ELR (cell line): ENCODE measurements around the gene DEFB129.
"Not testable (repeated sequence)": the region's sequence is repeated elsewhere in the genome, so short reads cannot be mapped to it uniquely, and the experiment has no call there.

Source experiments
- DNase-seq: peaks from one replicate; pipeline ENCODE4 v3.0.0-alpha.2; 2015; ENCODE audit warnings: low read depth

Gene DEFB129, protein sequence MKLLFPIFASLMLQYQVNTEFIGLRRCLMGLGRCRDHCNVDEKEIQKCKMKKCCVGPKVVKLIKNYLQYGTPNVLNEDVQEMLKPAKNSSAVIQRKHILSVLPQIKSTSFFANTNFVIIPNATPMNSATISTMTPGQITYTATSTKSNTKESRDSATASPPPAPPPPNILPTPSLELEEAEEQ

DNA sequence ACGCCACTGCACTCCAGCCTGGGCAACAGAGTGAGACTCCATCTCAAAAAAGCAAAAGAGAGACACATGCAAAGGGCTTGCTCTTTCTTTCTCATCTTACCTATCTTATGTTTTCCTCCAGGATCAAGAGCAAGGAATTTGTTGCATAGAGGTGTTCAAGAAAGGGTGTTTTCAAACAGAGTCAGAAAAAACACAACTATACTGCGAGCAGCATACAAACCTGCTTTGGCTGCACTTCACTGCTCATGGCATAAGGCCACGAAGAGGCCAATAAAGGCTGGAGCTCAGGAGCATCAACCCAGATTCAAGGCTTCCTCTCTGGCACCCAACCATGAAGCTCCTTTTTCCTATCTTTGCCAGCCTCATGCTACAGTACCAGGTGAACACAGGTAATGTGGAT, at the start of gene DEFB129:
TSS of gene DEFB129 (plus strand) at position 301 of the 400 bp plus-strand sequence. CDS start at position 332, 31 bp downstream.
- no peak for DNase-seq

DNA sequence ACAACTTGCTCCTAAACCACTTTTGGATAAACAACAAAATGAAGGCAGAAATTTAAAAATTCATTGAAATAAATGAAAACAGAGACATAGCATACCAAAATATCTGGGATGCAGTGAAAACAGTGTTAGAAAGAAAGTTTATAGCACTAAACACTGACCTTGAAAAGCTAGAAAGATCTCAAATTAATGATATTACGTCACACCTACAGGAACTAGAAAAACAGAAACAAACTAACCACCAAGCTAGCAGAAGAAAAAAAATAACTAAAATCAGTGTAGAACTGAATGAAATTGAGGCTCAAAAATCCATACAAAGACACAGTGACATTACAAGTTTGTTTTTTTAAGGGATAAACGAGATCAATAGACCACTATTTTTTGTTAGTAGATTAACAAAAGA, 42.8 kb upstream of the DEFB129 start:
- DNase-seq = no peak

DNA sequence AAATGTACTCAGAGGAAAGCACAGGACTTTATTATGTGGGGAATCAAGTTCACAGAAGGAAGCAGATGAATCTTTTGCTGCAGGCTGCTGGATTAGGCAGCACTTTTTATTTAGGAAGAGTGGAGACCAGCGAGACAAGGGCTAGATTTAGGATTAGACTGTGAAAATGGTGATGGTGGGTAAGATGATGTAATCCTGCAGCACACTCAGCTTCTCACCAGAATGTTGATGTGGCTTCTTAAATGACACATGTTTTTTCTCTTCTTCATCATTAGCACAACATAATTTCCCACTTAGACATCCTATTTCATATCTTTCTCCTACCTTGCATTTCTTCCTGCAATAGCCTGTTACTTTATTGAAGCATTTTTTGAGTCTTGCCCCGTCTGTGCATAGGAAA, 39.3 kb upstream of the DEFB129 start:
- no peak for DNase-seq

DNA sequence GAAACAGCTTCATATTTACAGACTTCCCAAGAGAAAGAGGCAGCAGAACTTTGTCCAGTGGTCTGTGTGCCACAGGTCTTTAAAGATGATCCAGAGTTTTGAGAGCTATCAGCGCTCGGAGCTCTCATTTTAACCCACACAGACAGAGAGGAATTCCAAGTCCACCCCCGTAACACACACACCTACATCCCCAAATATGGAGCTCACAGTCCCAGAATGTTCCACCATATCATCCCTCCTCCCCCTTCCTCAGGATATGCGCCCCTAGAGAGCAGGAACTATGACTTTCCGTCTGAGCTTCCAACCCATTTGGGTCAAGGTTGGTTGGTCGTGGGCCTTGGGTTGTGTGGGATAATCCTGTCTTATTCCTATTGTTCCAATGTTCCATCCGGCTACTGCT, 37.4 kb upstream of the DEFB129 start, which contains the start of gene DEFB128:
TSS of gene DEFB128 (minus strand) at position 101 of the 400 bp plus-strand sequence. CDS start at position 13, 88 bp downstream.
- no peak for DNase-seq

DNA sequence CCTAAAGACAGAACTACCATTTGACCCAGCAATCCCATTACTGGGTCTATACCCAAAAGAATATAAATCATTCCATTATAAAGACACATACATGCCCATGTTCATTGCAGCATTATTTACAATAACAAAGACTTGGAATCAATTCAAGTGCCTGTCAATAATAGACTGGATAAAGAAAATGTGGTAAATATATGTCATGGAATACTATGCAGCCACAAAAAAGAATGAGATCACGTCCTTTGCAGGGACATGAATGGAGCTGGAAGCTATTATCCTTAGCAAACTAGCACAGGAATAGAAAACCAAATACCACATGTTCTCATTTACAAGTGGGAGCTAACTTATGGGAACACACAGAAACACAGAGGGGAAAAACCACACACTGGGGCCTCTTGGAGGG, 28.8 kb upstream of the DEFB129 start:
- no peak for DNase-seq

DNA sequence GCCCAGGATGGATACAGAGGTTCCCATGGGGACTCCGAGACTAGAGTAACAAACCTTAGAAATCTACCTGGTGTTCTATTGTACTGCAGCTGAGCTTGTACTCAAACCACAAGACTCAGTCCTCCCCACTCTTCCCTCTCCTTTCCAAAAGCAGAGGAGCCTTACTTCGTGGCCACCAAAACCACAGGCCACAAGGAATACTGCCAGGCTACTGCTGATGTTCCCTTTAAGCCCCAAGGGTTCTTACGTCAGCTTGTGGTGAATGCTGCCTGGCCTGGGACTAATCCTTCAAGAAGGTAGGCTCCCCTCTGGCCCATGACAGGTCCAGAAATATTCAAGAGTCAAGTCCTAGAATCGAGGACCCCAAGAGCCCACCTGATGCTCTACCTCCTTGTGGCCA, 27.1 kb upstream of the DEFB129 start:
- DNase-seq = peak; percentile 5

DNA sequence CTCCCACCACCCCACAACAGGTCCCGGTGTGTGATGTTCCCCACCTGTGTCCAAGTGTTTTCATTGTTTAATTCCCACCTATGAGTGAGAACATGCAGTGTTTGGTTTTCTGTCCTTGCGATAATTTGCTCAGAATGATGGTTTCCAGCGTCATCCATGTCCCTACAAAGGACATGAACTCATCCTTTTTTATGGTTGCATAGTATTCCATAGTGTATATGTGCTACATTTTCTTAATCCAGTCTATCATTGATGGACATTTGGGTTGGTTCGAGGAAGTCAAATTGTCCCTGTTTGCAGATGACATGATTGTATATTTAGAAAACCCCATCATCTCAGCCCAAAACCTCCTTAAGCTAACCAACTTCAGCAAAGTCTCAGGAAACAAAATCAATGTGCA, 23.4 kb upstream of the DEFB129 start:
- not testable (repeated sequence) for DNase-seq

DNA sequence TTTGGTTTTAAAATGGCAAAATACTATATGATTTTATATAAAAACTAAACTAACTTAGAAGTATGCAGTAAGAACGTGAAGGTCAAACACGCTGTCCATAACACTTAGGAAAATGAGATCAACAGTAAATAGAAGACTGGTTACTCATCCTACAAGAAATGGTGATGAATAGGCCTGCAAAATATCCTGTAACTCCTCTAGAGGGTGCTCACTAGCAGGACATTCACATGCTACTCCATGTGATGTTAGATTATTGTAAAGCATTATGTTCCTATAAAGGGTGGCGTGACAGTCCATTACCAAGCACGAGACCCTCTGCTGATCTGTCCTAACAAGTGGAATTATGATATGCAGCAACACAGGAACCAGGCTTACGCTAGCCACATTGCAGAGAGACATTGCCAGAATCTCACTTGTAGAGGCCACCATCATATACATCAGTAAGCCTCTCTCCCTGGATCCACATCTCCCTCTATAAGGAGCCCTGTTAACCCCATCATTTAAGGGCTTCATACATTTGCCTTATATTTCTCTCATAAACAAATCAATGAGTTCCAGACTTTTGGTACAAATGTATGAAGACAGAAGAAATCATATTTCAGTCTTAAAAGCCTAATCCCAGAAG, 18.0 kb upstream of the DEFB129 start:
- peak; percentile 73 for DNase-seq

DNA sequence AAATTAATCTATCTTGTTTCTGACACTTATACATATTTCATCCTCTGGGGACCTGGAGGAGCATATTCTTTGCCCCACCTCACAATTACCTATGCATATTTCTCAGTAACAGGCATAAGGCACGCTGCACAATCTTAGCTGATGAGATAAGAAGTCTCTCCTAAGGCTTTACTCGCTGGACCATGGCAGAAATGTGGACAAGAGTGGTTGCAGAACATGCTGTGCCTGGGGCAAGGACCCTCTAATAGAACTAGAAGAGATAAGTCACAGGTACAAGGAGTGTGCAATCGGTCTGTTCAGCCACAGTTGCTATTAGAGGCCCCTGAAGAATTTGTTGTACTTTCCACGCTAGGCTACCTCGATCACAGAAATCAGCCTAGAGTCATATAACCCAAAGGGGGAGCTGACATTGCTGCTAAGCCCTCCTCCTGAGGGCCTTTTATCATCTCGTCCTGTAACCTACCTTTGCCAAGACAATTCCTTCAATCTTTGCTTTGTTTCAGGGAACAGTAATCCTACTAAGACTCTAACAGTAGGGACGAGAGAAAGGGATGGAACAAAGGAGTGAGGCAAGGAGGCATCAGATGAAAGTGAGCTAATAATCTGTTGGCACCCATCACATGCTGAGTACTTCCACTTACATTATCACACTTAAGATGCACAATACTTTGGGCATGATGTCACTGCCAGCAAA, 16.1 kb upstream of the DEFB129 start:
- DNase-seq = no peak

DNA sequence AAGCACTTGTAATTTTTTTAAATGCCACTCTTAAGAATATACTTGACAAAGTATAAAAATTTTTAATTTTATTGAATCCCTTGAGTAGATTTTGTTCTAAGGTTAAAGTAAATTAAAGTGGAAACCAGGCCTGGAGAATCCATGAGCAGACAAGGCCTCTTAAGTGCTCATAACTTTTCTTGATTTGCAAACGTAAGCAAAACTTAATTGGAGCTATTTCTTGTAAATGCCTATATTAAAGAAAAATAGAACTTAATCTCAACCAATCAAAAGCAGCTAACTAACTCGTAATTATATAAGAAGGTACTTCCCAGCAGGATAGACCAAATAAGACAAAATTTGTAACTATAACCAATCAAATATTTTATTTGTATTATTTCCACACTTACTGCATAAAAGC, 12.7 kb upstream of the DEFB129 start:
- DNase-seq = no peak

DNA sequence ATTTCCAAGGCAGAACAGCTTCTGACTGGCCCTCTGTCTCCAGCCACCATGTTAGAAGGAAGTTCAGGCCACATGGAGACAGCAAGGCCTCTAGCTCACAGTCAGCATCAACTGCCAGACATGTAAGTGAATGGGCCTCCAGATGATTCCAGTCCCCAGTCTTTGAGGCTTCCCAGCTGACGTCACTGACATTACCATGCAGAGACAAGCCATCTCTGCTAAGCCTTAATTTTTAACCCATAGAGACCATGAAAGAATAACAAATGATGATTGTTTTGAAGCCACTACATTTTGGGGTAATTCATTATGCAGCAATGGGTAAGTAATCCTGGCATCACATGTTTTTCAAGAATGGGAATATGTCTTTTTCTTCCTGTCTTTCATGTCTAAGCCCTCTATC, 11.3 kb upstream of the DEFB129 start:
- no peak for DNase-seq

DNA sequence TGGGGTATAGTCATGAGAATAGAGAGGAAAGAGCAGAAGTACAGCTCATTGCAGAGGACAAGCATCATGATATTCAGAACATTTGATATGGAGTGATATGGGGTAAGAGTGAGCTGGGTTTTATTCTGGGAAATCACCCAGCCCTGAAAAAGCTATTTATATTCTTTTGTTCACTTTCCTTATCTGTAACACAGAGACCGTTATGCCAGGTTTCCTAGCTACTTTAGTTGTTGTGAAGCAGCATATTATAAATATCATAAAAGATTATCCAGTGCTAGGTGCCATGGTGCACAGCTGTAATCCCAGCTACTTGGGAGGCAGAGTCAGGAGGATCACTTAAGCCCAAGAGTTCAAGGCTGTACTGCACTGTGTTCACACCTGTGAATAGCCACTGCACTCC, 9.8 kb upstream of the DEFB129 start:
- DNase-seq = no peak

DNA sequence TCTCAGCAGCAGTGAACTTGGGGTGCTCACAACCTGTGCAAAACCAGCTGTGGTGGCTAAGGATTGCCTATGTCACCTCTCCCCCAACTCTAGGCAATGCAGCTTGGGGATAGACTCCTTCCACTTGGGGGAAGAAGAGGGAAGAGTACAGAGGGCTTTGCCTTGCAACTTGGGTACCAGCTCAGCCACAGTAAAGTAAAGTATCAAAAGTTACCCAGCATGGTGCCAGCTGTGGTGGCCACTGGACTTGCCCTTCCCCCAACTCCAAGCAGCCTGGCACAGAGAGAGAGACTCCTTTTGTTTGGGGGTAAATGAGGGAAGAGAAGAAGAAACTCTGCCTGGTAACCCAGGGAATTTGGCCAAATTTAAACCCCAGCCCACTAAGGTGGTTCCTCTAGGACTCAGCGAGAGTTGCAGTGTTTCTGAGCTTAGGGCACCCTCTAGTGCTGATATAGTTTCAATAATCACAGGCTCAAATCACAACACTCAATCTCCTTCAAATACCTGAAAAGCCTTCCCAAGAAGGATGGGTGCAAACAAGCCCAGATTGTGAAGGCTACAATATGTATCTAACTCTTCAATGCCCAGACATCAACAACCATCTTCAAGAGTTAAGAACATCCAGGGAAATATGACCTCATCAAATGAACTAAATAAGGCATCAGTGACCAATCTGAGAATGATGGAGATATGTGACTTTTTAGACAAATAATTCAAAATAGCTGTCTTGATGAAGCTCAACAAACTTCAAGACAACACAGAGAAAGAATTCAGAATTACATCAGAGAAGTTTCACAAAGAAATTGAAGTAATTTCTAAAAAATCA, 7.6 kb upstream of the DEFB129 start:
- DNase-seq = peak; percentile 45

DNA sequence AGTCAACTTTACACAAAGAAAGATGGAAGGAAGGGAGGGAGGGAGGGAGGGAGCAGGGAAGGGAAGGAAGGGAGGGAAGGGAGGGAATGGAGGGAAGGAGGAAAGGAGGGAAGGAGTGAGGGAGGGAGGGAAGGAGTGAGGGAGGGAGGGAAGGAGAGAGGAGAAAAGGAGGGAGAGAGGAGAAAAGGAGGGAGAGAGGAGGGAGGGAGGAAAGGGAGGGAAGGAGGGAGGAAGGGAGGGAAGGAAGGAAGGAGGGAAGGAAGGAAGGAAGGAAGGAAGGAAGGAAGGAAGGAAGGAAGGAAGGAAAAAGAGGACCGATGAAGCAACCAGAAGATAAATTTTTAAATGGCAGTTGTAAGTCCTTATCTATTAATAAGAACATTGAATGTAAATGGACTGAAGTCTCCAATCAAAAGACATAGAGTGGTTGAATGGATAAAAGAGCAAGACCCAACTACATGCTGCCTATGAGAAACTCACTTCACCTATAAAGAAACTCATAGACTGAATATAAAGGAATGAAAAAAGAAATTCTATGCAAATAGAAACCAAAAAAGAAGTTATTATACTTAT, 5.7 kb upstream of the DEFB129 start:
- no peak for DNase-seq

DNA sequence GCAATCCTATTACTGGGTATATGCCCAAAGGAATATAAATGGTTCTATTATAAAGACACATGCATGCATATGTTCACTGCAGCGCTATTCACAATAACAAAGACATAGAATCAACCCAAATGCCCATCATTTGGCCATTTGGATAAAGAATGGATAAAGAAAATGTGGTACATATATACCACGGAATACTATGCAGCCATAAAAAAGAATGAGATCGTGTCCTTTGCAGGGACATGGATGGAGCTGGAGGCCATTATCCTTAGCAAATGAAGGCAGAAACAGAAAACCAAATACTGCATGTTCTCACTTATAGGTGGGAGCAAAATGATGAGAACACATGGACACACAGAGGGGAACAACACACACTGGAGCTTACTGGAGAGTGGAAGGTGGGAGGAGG, 1.2 kb upstream of the DEFB129 start:
- not testable (repeated sequence) for DNase-seq

DNA sequence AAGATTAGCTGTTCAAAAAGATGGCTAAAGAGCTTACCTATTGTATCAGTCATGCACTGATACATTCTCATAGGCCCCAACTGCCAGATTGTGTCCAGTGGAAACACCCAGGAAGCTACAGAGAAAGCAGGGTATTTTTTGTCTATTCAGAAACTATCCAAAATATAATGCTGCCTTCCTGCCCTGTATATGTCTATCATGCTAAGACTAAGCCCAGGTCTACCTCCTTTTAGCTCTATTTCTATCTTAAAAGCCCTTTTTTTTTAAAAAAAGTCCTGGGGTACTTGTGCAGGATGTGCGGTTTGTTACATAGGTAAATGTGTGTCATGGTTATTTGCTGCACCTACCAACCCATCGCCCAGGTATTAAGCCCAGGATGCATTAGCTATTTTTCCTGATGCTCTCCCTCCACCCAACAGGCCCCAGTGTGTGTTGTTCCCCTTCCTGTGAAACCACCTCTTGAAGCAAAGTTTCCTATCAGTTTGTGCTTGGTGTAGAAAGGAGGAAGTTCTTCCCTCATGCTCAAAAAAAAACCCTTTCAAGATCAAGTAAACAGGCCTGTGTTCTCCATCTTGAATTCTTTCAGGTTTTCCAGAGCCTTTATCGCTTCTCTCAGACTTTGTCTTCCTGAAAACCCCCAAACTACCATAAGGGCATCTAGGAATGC, 514 bp downstream of the DEFB129 start:
- DNase-seq = no peak

DNA sequence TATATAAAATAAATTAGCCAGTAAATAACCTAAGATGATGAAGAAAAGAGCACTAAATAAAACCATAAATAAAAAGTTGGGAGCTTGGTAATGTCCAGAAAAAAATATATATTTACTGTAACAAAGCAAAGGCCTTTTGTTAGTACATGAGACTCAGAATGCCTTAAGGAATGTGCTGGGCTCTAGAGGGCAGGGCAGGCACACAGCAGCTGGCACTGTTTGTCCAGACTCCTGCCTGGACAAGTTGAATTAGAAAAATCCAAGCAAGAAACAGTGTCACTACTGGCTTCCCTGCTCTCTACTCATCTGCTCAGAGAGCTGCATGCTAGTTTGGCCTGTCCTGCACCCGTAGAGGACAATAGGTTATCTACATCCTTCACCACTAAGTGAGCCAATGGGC, 8.8 kb downstream of the DEFB129 start:
- peak; percentile 13 for DNase-seq

DNA sequence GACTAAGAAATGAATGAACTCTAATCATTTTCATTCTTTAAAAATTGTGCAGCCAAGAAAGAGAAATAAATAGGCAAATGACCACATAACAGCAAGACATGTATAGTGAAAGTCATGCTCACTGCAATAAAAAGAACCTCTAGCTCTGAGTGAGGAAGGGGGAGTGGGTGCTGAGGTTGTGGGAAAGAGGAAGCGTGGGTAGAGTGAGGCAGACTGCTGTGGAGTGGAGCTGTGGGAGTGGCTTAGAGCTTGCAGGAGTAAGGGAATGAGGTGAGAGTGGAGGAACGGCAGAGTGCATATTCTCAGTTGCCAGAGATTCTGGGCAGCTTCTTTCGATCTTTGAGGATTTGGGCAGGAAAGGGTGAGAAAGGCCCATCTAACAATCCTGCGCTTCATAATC, 10.4 kb downstream of the DEFB129 start:
- no peak for DNase-seq

DNA sequence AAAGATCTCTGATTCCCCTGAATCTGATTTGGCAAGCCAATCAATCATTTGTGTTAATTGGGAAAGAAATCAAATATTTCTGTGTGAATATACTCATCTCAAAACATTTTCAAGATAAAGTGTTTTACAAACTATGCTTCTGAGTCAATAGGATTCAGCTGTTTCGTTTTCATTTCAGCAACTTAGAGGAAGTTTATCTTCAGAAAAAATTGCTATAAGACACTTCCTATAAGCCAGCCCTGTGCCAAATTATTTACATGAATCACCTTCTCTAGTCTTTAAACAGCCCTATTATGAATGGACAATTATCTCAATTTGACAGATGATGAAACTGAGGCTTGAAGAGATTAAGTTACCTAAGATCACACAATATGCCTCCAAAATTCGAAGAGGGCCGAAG, 10.9 kb downstream of the DEFB129 start:
- DNase-seq = no peak

DNA sequence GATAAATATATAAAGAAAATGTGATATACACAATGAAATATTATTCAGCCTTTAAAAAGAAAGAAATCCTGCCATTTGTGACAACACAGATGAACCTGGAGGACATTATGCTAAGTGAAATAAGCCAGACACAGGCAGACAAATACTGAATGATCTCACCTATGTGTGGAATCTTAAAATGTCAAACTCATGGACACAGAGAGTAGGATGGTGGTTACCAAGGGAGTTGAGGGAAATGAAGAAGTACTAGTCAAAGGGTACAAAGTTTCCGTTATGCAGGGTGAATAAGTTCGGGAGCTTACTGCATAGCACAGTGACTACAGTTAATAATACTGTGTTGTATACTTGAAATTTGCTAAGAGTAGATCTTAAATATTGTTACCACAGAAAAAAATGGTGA, 15.8 kb downstream of the DEFB129 start:
- DNase-seq = no peak

DNA sequence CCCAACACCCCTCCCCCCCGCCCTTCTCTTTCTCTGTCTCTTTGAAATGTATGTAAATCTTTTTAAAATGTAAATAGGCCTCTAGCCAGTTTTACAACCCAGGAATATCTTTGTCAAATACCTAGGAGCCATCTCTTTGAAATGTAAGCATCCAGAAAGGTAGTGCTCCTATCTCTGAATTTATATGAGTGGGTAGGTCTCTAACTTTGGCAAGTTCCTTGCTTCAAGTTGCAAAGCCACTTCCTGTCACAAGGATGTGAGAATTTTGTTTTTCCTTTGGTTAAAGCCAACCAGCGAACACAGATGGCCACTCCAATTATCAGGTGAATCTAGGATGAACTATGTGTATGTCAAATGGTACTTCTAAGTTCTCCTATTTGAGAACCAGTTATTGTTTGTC, 24.3 kb downstream of the DEFB129 start:
- no peak for DNase-seq

DNA sequence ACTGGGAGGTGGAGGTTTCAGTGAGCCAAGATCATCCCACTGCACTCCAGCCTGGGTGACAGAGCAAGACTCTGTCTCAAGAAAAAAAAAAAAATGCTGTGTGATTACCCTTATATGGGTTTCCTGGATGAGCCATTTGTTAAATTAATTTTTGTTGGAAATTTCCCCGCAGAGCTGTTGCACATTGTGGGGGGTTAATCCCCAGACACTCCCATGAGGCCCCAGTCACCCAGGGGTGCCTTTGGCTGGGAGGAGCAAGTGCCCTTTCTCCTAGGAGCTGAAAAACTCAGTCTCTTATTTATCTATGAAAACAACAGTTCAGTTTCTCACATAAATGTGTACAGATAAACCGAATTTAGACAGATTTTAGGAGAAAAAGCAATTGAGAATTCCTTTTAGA, 25.7 kb downstream of the DEFB129 start:
- no peak for DNase-seq
